MM.1S (cell line): ENCODE data around the gene PTGIR.

ENCODE experiments used
- EZH2phosphoT487 ChIP-seq: fragments of 300-600 bp; sonication (generic); IDR thresholded peaks from 2 replicates; pipeline ENCODE4 v1.6.1; 2018; ENCODE audit warnings: antibody characterized with exemption, low read length
- TF ChIP-seq, protein P1 (sequence below): fragments of 300-600 bp; sonication (generic); IDR thresholded peaks from 2 replicates; pipeline ENCODE4 v1.5.1; 2016; ENCODE audit warnings: antibody characterized with exemption, low read length, mixed read lengths

DNA sequence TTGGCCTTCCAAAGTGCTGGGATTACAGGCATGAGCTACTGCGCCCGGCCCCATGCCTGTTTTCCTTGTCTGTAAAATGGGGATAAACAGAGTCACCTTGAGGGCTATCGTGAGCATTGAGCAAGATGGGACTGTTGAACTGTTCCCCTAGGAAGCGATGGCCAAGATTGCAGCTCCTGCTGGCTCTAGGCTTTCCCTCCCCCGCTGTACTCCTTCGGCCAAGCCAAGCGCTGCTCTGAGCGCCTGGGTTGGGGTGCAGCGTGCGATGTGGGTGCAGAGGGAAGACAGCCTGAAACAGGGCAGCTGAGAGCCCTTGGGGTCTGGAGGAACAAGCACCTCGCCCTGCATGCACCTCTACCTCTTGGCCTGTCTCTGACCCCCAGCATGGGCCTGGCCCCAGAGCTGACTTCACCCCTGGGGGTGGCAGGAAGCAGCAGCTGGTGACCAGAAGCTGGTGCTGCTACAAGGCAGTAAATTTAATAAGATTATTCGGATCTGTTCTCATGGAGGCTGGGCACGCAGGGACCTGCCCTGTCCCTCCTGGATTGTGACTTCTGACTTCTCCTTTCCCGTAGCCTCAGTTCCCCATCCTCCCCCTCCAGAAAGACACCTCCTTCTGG lies 5.8 kb upstream of the PTGIR start:
- TF ChIP-seq, protein P1, sequence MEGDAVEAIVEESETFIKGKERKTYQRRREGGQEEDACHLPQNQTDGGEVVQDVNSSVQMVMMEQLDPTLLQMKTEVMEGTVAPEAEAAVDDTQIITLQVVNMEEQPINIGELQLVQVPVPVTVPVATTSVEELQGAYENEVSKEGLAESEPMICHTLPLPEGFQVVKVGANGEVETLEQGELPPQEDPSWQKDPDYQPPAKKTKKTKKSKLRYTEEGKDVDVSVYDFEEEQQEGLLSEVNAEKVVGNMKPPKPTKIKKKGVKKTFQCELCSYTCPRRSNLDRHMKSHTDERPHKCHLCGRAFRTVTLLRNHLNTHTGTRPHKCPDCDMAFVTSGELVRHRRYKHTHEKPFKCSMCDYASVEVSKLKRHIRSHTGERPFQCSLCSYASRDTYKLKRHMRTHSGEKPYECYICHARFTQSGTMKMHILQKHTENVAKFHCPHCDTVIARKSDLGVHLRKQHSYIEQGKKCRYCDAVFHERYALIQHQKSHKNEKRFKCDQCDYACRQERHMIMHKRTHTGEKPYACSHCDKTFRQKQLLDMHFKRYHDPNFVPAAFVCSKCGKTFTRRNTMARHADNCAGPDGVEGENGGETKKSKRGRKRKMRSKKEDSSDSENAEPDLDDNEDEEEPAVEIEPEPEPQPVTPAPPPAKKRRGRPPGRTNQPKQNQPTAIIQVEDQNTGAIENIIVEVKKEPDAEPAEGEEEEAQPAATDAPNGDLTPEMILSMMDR: no peak
- TF ChIP-seq EZH2phosphoT487: no peak
